GM19372 (cell line): ENCODE measurements around the gene RGPD4.
"Not testable (repeated sequence)": the region's sequence is repeated elsewhere in the genome, so short reads cannot be mapped to it uniquely, and the experiment has no call there.

Experiments used
- ATAC-seq: cut with Tn5 transposase; IDR thresholded peaks from one replicate; pipeline ENCODE4 v1.9.1; 2021; ENCODE audit warnings: mild to moderate bottlenecking, low read depth, moderate library complexity; ENCODE audit not compliant: unreplicated experiment

The RGPD4 gene

GRCh38 chr2:107826749-107827148 lies at the start of gene RGPD4:
RGPD4 (plus strand) TSS chr2:107826892; CDS start chr2:107827014, 122 bp downstream.
- not testable (repeated sequence) for ATAC-seq

- ATAC-seq: no peak
Observed at GRCh38 chr2:107777974-107778373, 48.7 kb upstream of the RGPD4 start.

- ATAC-seq: no peak
Observed at GRCh38 chr2:107785756-107786155, 40.9 kb upstream of the RGPD4 start.

GRCh38 chr2:107790837-107791236 lies 35.9 kb upstream of the RGPD4 start:
- no peak for ATAC-seq

GRCh38 chr2:107801498-107801897 lies 25.2 kb upstream of the RGPD4 start:
- ATAC-seq: no peak

GRCh38 chr2:107804608-107805498 lies 21.8 kb upstream of the RGPD4 start:
- ATAC-seq: no peak

- no peak for ATAC-seq
Observed at GRCh38 chr2:107806901-107807300, 19.8 kb upstream of the RGPD4 start.

GRCh38 chr2:107807988-107808387 lies 18.7 kb upstream of the RGPD4 start:
- no peak for ATAC-seq

- ATAC-seq: no peak
Observed at GRCh38 chr2:107808959-107809358, 17.7 kb upstream of the RGPD4 start.

GRCh38 chr2:107809835-107810234 lies 16.9 kb upstream of the RGPD4 start:
- no peak for ATAC-seq

- no peak for ATAC-seq
Observed at GRCh38 chr2:107810734-107811133, 16.0 kb upstream of the RGPD4 start.

- no peak for ATAC-seq
Observed at GRCh38 chr2:107811411-107811810, 15.3 kb upstream of the RGPD4 start.

GRCh38 chr2:107812006-107812405 lies 14.7 kb upstream of the RGPD4 start:
- no peak for ATAC-seq

- ATAC-seq: no peak
Observed at GRCh38 chr2:107817378-107817777, 9.3 kb upstream of the RGPD4 start.

- ATAC-seq: no peak
Observed at GRCh38 chr2:107822302-107822701, 4.4 kb upstream of the RGPD4 start.

- ATAC-seq: no peak
Observed at GRCh38 chr2:107824451-107825205, 2.1 kb upstream of the RGPD4 start.

GRCh38 chr2:107825206-107825563 lies 1.5 kb upstream of the RGPD4 start:
- ATAC-seq: no peak

GRCh38 chr2:107829514-107829913 lies 2.8 kb downstream of the RGPD4 start:
- not testable (repeated sequence) for ATAC-seq

GRCh38 chr2:107833152-107833551 lies 6.5 kb downstream of the RGPD4 start:
- not testable (repeated sequence) for ATAC-seq

GRCh38 chr2:107833618-107834017 lies 6.9 kb downstream of the RGPD4 start:
- not testable (repeated sequence) for ATAC-seq

GRCh38 chr2:107916121-107916520 lies 89.4 kb downstream of the RGPD4 start:
- not testable (repeated sequence) for ATAC-seq
